Bronchial epithelial cell (primary cell): ENCODE results near the gene SKI. TPM values are rescaled to one million over a fixed set of nuclear protein-coding genes. Genes with fewer than 3 reads are reported as not detected.

ENCODE experiments used
- DNase-seq: peaks from one replicate; pipeline ENCODE4 v3.0.0-alpha.2; 2010; ENCODE audit warnings: low read depth
- FAIRE-seq: peaks from 2 replicates; lab custom pipeline; 2011; peaks lifted over from hg19 to GRCh38; lab: Jason Lieb, UNC
- H3K27me3 ChIP-seq: 2 replicates; pipeline ENCODE4 v1.5.1; 2011; ENCODE audit warnings: low read length; ENCODE audit not compliant: control insufficient read depth, insufficient read depth
- H3K36me3 ChIP-seq: 2 replicates; pipeline ENCODE4 v1.5.1; 2011; ENCODE audit warnings: low read length; ENCODE audit not compliant: control insufficient read depth, insufficient read depth
- H3K4me3 ChIP-seq: 2 replicates; pipeline ENCODE4 v1.5.1; 2011; ENCODE audit warnings: mild to moderate bottlenecking, low read depth, low read length, control low read depth
- CTCF ChIP-seq: IDR thresholded peaks from 2 replicates; pipeline ENCODE4 v1.5.1; 2011; ENCODE audit warnings: mild to moderate bottlenecking, moderate library complexity, low read length, control low read depth, inconsistent platforms; ENCODE audit not compliant: insufficient read depth, severe bottlenecking
- total RNA-seq: library from RNA; depleted of rRNA; stranded (reverse); fragments of >200 nt; gene quantifications from 2 replicates; pipeline ENCODE4 v1.2.1, GENCODE V29; 2014

Gene SKI
- total RNA-seq, 1 donor from 2014 or later: 8.4 TPM

GRCh38 chr1:2205191-2205952, 22.7 kb upstream of the SKI start:
- Histone ChIP-seq H3K4me3 (peak overlapping the region; percentile 47), H3K36me3 (no peaks in the 10 kb centered on the region), H3K27me3 (no peaks in the 10 kb centered on the region)
- no peak for TF ChIP-seq CTCF
- FAIRE-seq (no peak), DNase-seq (peak; percentile 54)

- no peak for TF ChIP-seq CTCF
- Histone ChIP-seq H3K4me3 (no peak overlapping the region), H3K36me3 (no peaks in the 10 kb centered on the region), H3K27me3 (no peaks in the 10 kb centered on the region)
- no peak for DNase-seq
- no peak for FAIRE-seq
Measured at GRCh38 chr1:2206813-2207487, 21.2 kb upstream of the SKI start.

GRCh38 chr1:2208309-2209239, 19.5 kb upstream of the SKI start:
- Histone ChIP-seq H3K27me3 (no peaks in the 10 kb centered on the region), H3K36me3 (no peaks in the 10 kb centered on the region), H3K4me3 (no peak overlapping the region)
- TF ChIP-seq CTCF: no peak
- FAIRE-seq (no peak), DNase-seq (peak; percentile 85)

GRCh38 chr1:2209400-2210083, 18.6 kb upstream of the SKI start:
- FAIRE-seq: no peak
- Histone ChIP-seq H3K27me3 (no peaks in the 10 kb centered on the region), H3K4me3 (no peak overlapping the region), H3K36me3 (no peaks in the 10 kb centered on the region)
- DNase-seq: no peak
- no peak for TF ChIP-seq CTCF

- TF ChIP-seq CTCF: no peak
- FAIRE-seq: no peak
- peak; percentile 63 for DNase-seq
- H3K27me3 ChIP-seq: no peaks in the 10 kb centered on the region
- H3K36me3 ChIP-seq: no peaks in the 10 kb centered on the region
- H3K4me3 ChIP-seq: no peak overlapping the region
Measured at GRCh38 chr1:2210084-2210653, 17.9 kb upstream of the SKI start.
